Tibial nerve (tissue), 4 donors: ENCODE measurements around the gene ALKBH2.

ENCODE experiments used
- EP300 ChIP-seq, 2 donors: sonication (generic); formaldehyde crosslinking; IDR thresholded peaks; one replicate each; pipeline ENCODE4 v1.6.1; 2017; ENCODE audit warnings: antibody characterized with exemption in 2 of 2, mild to moderate bottlenecking in 1 of 2
- TF ChIP-seq, protein P1 (sequence below), 5 experiments: fragments of 200-600 bp in 3 of 5; fragments of 450-650 bp in 2 of 5; sonication (generic) in 3 of 5; IDR thresholded peaks; one replicate each; pipeline ENCODE4 v1.5.1; 2016 to 2019; ENCODE audit warnings: antibody characterized with exemption in 5 of 5, mild to moderate bottlenecking in 3 of 5, moderate library complexity in 2 of 5

GRCh38 chr12:109084425-109084824 is 8.8 kb downstream of the ALKBH2 start:
- TF ChIP-seq, protein P1, sequence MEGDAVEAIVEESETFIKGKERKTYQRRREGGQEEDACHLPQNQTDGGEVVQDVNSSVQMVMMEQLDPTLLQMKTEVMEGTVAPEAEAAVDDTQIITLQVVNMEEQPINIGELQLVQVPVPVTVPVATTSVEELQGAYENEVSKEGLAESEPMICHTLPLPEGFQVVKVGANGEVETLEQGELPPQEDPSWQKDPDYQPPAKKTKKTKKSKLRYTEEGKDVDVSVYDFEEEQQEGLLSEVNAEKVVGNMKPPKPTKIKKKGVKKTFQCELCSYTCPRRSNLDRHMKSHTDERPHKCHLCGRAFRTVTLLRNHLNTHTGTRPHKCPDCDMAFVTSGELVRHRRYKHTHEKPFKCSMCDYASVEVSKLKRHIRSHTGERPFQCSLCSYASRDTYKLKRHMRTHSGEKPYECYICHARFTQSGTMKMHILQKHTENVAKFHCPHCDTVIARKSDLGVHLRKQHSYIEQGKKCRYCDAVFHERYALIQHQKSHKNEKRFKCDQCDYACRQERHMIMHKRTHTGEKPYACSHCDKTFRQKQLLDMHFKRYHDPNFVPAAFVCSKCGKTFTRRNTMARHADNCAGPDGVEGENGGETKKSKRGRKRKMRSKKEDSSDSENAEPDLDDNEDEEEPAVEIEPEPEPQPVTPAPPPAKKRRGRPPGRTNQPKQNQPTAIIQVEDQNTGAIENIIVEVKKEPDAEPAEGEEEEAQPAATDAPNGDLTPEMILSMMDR (IDR thresholded peaks at IDR 0.05) = no peak
- TF ChIP-seq EP300 (IDR thresholded peaks at IDR 0.05) = no peak
